Muscle of leg (tissue), 11 donors: Measurements from ENCODE around the gene HS1BP3. TPM values are rescaled to one million over a fixed set of nuclear protein-coding genes. Genes with fewer than 3 reads are reported as not detected.

Experiments
- DNase-seq: peaks from one replicate; pipeline ENCODE4 v3.0.0; 2013
- H3K27ac ChIP-seq: one replicate; pipeline ENCODE4 v1.5.1; 2013; ENCODE audit warnings: mild to moderate bottlenecking, low read length, control low read depth
- H3K27me3 ChIP-seq: one replicate; pipeline ENCODE4 v1.6.1; 2013; ENCODE audit warnings: low read length; ENCODE audit not compliant: control insufficient read depth, insufficient read depth
- H3K36me3 ChIP-seq: one replicate; pipeline ENCODE4 v1.6.1; 2013; ENCODE audit warnings: low read length; ENCODE audit not compliant: control insufficient read depth, insufficient read depth
- H3K4me1 ChIP-seq: one replicate; pipeline ENCODE4 v1.6.1; 2013; ENCODE audit warnings: low read length; ENCODE audit not compliant: control insufficient read depth, insufficient read depth
- H3K4me3 ChIP-seq: one replicate; pipeline ENCODE4 v1.5.1; 2013; ENCODE audit warnings: low read length, control low read depth
- H3K9me3 ChIP-seq: replicated peaks from 2 replicates; pipeline ENCODE4 v1.6.1; 2013; ENCODE audit warnings: low read depth, low read length; ENCODE audit not compliant: control insufficient read depth
- WGBS: methylation state at CpG from one replicate; pipeline ENCODE4 v1.1.5; 2013; ENCODE audit warnings: missing lambda C conversion rate; ENCODE audit not compliant: insufficient coverage; 5-methylcytosine and 5-hydroxymethylcytosine counted together
- polyA plus RNA-seq, 8 donors: library from polyadenylated mRNA; unstranded; fragments of 120-200 nt; gene quantifications; one replicate each; pipeline versions ENCODE4 v1.2.1 to v1.2.3, GENCODE V29; 2013; ENCODE audit warnings: inconsistent platforms in 1 of 8, low replicate concordance in 1 of 8; ENCODE audit not compliant: insufficient read length in 8 of 8, insufficient read depth in 1 of 8
- total RNA-seq: library from RNA; stranded (reverse); fragments of 120-200 nt; gene quantifications from one replicate; pipeline ENCODE4 v1.2.4, GENCODE V29; 2013

Gene HS1BP3
- total and polyA plus RNA-seq, 9 donors: 7.1 to 11.5 (median 9.8) TPM

- Histone ChIP-seq H3K4me3 (no peak overlapping the region), H3K4me1 (no peaks in the 10 kb centered on the region), H3K36me3 (peaks cover 11% of the 10 kb centered on the region), H3K27ac (no peak overlapping the region), H3K27me3 (no peaks in the 10 kb centered on the region), H3K9me3 (no peaks in the 10 kb centered on the region)
- no peak for DNase-seq
- 100% methylated on average over 1 of the region's 4 CpGs for whole genome bisulfite sequencing
Observed at GRCh38 chr2:20687260-20687832, 36.4 kb upstream of the HS1BP3 start.

GRCh38 chr2:20684581-20685063 is 33.7 kb upstream of the HS1BP3 start:
- Histone ChIP-seq H3K27ac (no peak overlapping the region), H3K36me3 (peaks cover 15% of the 10 kb centered on the region), H3K9me3 (no peaks in the 10 kb centered on the region), H3K4me3 (no peak overlapping the region), H3K4me1 (peaks cover 4% of the 10 kb centered on the region), H3K27me3 (no peaks in the 10 kb centered on the region)
- no peak for DNase-seq
- WGBS: 82% methylated on average over 6 of the region's 6 CpGs

- Histone ChIP-seq H3K4me3 (no peak overlapping the region), H3K9me3 (no peaks in the 10 kb centered on the region), H3K27ac (no peak overlapping the region), H3K36me3 (peaks cover 15% of the 10 kb centered on the region), H3K4me1 (peaks cover 4% of the 10 kb centered on the region), H3K27me3 (no peaks in the 10 kb centered on the region)
- 72% methylated on average over 4 of the region's 7 CpGs for WGBS
- DNase-seq: no peak
Observed at GRCh38 chr2:20682167-20682920, 31.4 kb upstream of the HS1BP3 start.

- H3K4me1 ChIP-seq: peaks cover 8% of the 10 kb centered on the region
- 51% methylated on average over 5 of the region's 10 CpGs for WGBS
- DNase-seq: peak; percentile 78
- H3K9me3 ChIP-seq: no peaks in the 10 kb centered on the region
- H3K27me3 ChIP-seq: no peaks in the 10 kb centered on the region
- no peak overlapping the region for H3K4me3 ChIP-seq
- peaks cover 13% of the 10 kb centered on the region for H3K36me3 ChIP-seq
- H3K27ac ChIP-seq: no peak overlapping the region
Observed at GRCh38 chr2:20680744-20681375, 30.0 kb upstream of the HS1BP3 start.

GRCh38 chr2:20678780-20679179 is 27.9 kb upstream of the HS1BP3 start:
- Histone ChIP-seq H3K4me1 (peaks cover 22% of the 10 kb centered on the region), H3K27ac (no peak overlapping the region), H3K36me3 (peaks cover 8% of the 10 kb centered on the region), H3K27me3 (peaks cover 15% of the 10 kb centered on the region), H3K9me3 (no peaks in the 10 kb centered on the region), H3K4me3 (no peak overlapping the region)
- no CpG with 5 or more reads among the region's 2 CpGs for WGBS
- no peak for DNase-seq

GRCh38 chr2:20678086-20678395 is 27.1 kb upstream of the HS1BP3 start:
- Histone ChIP-seq H3K9me3 (no peaks in the 10 kb centered on the region), H3K4me3 (no peak overlapping the region), H3K4me1 (peaks cover 22% of the 10 kb centered on the region), H3K27ac (no peak overlapping the region), H3K36me3 (peaks cover 8% of the 10 kb centered on the region), H3K27me3 (peaks cover 18% of the 10 kb centered on the region)
- DNase-seq: peak; percentile 78
- WGBS: no CpG with 5 or more reads among the region's 1 CpG

- H3K4me3 ChIP-seq: no peak overlapping the region
- H3K27ac ChIP-seq: no peak overlapping the region
- WGBS: 67% methylated on average over 13 of the region's 15 CpGs
- no peak for DNase-seq
- peaks cover 22% of the 10 kb centered on the region for H3K4me1 ChIP-seq
- H3K27me3 ChIP-seq: peaks cover 23% of the 10 kb centered on the region
- H3K36me3 ChIP-seq: peaks cover 5% of the 10 kb centered on the region
- H3K9me3 ChIP-seq: no peaks in the 10 kb centered on the region
Observed at GRCh38 chr2:20677301-20678085, 26.6 kb upstream of the HS1BP3 start.

- WGBS: 82% methylated on average over 9 of the region's 12 CpGs
- Histone ChIP-seq H3K9me3 (no peaks in the 10 kb centered on the region), H3K36me3 (peaks cover 3% of the 10 kb centered on the region), H3K27ac (no peak overlapping the region), H3K4me1 (peaks cover 25% of the 10 kb centered on the region), H3K4me3 (no peak overlapping the region), H3K27me3 (peaks cover 32% of the 10 kb centered on the region)
- DNase-seq: no peak
Observed at GRCh38 chr2:20676353-20677215, 25.7 kb upstream of the HS1BP3 start.

- H3K9me3 ChIP-seq: no peaks in the 10 kb centered on the region
- H3K4me1 ChIP-seq: peaks cover 31% of the 10 kb centered on the region
- 73% methylated on average over 2 of the region's 6 CpGs for WGBS
- DNase-seq: no peak
- H3K27me3 ChIP-seq: peaks cover 40% of the 10 kb centered on the region
- peaks cover 2% of the 10 kb centered on the region for H3K36me3 ChIP-seq
- no peak overlapping the region for H3K4me3 ChIP-seq
- H3K27ac ChIP-seq: no peak overlapping the region
Observed at GRCh38 chr2:20675701-20676352, 24.9 kb upstream of the HS1BP3 start.
